ENCODE data around the gene LARP6. TPM values are rescaled to one million over a fixed set of nuclear protein-coding genes. Genes with fewer than 3 reads are reported as not detected.

Gene LARP6
- polyA plus RNA-seq, 1 donor (not counting 4 experiments of a cell fraction or from before 2014, with no cell fraction given): 66.1 TPM

DNA sequence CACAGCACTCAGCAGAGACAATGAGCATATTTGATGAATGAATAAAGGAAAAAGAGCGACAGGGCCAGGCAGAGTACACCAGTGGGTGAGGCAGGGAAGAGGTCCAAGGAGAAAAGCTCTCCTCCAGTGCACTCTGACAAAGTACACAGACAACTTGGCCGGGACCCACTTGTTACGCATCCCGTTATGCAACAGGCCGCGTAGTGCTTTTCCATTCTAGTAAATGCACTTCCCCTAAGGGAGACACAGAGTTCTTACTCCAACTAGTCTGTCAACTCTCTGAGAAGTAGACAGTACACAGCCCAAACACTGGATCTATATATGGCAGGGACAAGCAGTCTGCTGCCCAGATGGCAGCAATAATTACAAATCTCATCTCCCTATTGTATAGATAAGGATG is 18.5 kb downstream of the LARP6 start:
- Histone ChIP-seq H3K4me3 (ENCODE audit: control insufficient read depth in 2 of 3, extremely low read depth in 1 of 3, insufficient read depth in 2 of 3, low read depth in 1 of 3, low read length in 3 of 3) (no peak overlapping the region), H3K9me1 (ENCODE audit: control insufficient read depth, extremely low read depth, insufficient read depth, low read length) (no peaks in the 10 kb centered on the region), H3K27me3 (ENCODE audit: control insufficient read depth, extremely low read depth, insufficient read depth, low read length) (no peaks in the 10 kb centered on the region), H4K20me1 (ENCODE audit: control insufficient read depth, extremely low read depth, insufficient read depth, low read length) (no peaks in the 10 kb centered on the region), H3K27ac (ENCODE audit: control insufficient read depth, insufficient read depth, low read length) (no peak overlapping the region), H3K79me2 (ENCODE audit: control insufficient read depth, insufficient read depth, low read length) (no peaks in the 10 kb centered on the region), H3K9ac (ENCODE audit: control insufficient read depth, extremely low read depth, insufficient read depth, low read length) (no peak overlapping the region), H3K9me3 (ENCODE audit: control insufficient read depth, low read depth, low read length) (no peaks in the 10 kb centered on the region), H3K36me3 (ENCODE audit: control insufficient read depth in 2 of 2, extremely low read depth in 1 of 2, insufficient read depth in 2 of 2, low read length in 2 of 2) (peaks cover 10 to 27% of the 10 kb centered on the region in 2 experiments), H2AFZ (ENCODE audit: control insufficient read depth, low read length) (no peak overlapping the region), H3K4me2 (ENCODE audit: control insufficient read depth, extremely low read depth, insufficient read depth, low read depth, low read length) (no peak overlapping the region), H3K4me1 (ENCODE audit: control insufficient read depth, extremely low read depth, insufficient read depth, low read length) (peaks cover 16% of the 10 kb centered on the region)
- TF ChIP-seq EZH2 (IDR thresholded peaks at IDR 0.05; ENCODE audit: low read length) (no peak), CTCF (optimal IDR thresholded peaks at IDR 0.05 in 1 of 3, IDR thresholded peaks at IDR 0.05 in 1 of 3, conservative IDR thresholded peaks at IDR 0.05 in 1 of 3; ENCODE audit: extremely low read depth in 1 of 3, insufficient read depth in 2 of 3, low read length in 3 of 3) (no peak)
- dilution Hi-C loops (cut with MboI; ENCODE audit: extremely low pct_ligation_motif_present, low sequenced_read_pairs): no loop called here
- FAIRE-seq: no peak
- DNase-seq (ENCODE audit: low read depth, low spot score): no peak

DNA sequence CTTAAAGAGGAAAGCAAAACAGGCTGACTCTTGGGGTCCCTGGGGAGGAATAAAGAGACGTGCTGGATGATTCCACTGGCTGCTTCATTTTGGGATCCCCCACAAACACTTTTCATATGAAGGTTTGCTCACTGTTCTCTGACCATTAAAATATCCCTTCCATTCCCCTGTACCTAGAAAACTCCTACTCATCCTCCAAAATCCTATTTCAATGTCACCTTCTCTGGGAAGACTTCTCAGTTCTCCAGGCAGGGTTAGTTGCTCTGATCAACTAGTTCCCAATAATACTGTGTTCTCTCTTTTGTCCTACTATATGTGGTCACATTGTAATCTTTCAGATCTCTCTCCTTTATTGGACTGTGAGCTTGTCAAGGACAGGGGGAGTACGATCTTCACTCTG is 19.0 kb downstream of the LARP6 start:
- no peak for FAIRE-seq
- no peaks in the 10 kb centered on the region for H3K79me2 ChIP-seq (ENCODE audit: control insufficient read depth, insufficient read depth, low read length)

More for the DNA sequence above, 19.0 kb downstream of the LARP6 start:
- Histone ChIP-seq H3K36me3 (ENCODE audit: control insufficient read depth in 2 of 2, extremely low read depth in 1 of 2, insufficient read depth in 2 of 2, low read length in 2 of 2) (peaks cover 10 to 27% of the 10 kb centered on the region in 2 experiments), H3K9me1 (ENCODE audit: control insufficient read depth, extremely low read depth, insufficient read depth, low read length) (no peaks in the 10 kb centered on the region), H3K27me3 (ENCODE audit: control insufficient read depth, extremely low read depth, insufficient read depth, low read length) (no peaks in the 10 kb centered on the region), H3K9ac (ENCODE audit: control insufficient read depth, extremely low read depth, insufficient read depth, low read length) (no peak overlapping the region), H4K20me1 (ENCODE audit: control insufficient read depth, extremely low read depth, insufficient read depth, low read length) (no peaks in the 10 kb centered on the region), H2AFZ (ENCODE audit: control insufficient read depth, low read length) (no peak overlapping the region), H3K4me1 (ENCODE audit: control insufficient read depth, extremely low read depth, insufficient read depth, low read length) (peaks cover 16% of the 10 kb centered on the region), H3K4me3 (ENCODE audit: control insufficient read depth in 2 of 3, extremely low read depth in 1 of 3, insufficient read depth in 2 of 3, low read depth in 1 of 3, low read length in 3 of 3) (no peak overlapping the region), H3K27ac (ENCODE audit: control insufficient read depth, insufficient read depth, low read length) (no peak overlapping the region), H3K9me3 (ENCODE audit: control insufficient read depth, low read depth, low read length) (no peaks in the 10 kb centered on the region), H3K4me2 (ENCODE audit: control insufficient read depth, extremely low read depth, insufficient read depth, low read depth, low read length) (no peak overlapping the region)
- TF ChIP-seq EZH2 (IDR thresholded peaks at IDR 0.05; ENCODE audit: low read length) (no peak), CTCF (optimal IDR thresholded peaks at IDR 0.05 in 1 of 3, IDR thresholded peaks at IDR 0.05 in 1 of 3, conservative IDR thresholded peaks at IDR 0.05 in 1 of 3; ENCODE audit: extremely low read depth in 1 of 3, insufficient read depth in 2 of 3, low read length in 3 of 3) (no peak)
- dilution Hi-C loops (cut with MboI; ENCODE audit: extremely low pct_ligation_motif_present, low sequenced_read_pairs): no loop called here
- no peak for DNase-seq (ENCODE audit: low read depth, low spot score)

Measured in keratinocyte (primary cell).